Measurements from ENCODE around the gene F3.

The F3 gene

DNA sequence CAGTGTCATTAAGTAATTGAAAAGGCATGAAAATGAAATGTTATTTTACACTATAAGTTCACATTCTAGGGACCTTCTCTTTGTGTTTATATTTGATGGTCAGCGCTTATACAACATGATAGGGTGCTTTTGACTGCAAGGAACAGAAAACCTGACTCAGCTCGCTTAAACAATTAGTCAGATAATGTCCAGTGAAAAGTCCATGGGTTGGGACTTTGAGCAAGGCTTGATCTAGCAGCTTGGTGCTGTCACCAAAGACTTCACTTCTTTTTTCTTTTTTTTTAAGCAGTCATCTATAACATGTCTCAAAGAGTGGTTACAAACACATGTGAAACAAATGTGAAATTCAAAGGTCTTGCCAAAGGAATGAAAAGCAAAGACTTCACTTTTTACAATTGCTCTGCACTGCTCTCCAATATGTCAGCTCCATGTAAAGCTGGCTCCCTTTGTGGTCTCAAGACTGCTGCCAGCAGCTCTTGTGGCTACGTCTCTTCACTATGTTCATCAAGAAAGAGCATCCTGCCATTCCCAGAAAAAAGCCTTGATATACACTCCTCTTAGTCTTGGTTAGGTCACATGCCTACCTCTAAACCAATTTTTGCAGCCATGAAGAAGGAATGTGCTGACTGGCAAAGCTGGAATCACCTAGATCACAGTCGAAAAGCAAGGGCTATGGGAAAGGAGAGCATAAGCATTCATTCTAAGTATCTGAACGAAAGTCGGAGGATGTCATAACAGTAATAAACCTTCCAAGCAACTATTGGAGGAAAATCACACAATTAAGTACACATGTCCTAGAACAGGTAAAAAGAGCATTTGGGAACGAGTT lies 15.2 kb downstream of the F3 start:
- DNase-seq, result no peak

DNA sequence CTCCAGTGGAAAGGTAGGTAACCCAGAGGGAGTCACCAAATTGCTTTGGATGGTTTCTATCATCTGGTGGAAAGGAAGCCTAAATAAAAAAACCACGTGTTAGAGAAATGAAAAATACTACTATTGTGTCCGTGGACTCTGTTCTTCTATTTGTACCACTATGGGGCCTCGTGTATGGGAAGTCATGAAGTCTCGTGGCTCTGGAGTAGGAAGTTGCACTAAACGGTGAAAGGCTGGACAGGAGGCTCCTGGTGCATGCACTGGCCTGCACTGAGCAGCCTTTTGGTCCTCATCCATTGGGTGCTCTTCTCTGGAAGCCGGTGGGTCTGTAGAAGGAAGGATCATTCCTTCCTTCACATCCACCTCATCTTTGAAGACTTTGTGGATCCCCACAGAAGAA lies 17.0 kb downstream of the F3 start:
- DNase-seq, result no peak

DNA sequence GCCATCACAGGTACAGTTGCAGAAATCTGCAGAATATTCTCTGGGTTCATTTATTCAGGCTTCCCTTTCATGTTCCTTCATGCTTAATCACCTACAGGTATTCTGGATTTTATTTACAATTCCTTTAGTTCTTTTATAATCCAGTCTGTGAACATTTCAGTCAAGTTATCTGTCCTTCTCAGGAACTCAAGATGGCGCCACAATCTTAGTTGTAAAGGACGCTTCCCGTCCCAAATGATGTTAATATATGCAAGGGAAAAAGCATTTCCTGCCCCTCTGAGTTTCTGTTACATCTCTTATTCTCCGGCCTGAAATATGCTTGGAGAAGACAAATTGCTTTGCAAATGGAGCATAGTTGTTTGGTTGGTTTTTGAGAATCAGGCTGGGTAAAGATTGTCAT lies 19.3 kb downstream of the F3 start:
- DNase-seq, result peak; percentile 66

DNA sequence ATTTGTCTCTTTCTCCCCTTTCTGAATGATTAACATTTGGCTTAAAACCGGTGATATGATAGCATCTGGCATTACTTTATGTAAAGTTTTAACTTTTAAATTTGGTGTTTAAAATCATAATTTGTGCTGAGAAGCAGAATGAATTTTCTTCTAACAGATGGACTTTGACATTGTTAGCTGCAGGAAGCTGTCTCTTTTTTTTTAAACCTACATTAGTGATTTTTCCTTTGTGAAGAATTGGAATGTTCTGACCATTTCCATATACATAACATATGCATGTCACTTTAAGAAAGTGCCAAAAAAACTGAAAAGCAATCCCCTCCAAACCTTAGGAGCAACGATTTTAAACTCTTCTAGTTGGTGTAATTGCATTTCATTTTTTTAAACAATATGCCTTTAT lies 22.2 kb downstream of the F3 start:
- DNase-seq, result no peak

DNA sequence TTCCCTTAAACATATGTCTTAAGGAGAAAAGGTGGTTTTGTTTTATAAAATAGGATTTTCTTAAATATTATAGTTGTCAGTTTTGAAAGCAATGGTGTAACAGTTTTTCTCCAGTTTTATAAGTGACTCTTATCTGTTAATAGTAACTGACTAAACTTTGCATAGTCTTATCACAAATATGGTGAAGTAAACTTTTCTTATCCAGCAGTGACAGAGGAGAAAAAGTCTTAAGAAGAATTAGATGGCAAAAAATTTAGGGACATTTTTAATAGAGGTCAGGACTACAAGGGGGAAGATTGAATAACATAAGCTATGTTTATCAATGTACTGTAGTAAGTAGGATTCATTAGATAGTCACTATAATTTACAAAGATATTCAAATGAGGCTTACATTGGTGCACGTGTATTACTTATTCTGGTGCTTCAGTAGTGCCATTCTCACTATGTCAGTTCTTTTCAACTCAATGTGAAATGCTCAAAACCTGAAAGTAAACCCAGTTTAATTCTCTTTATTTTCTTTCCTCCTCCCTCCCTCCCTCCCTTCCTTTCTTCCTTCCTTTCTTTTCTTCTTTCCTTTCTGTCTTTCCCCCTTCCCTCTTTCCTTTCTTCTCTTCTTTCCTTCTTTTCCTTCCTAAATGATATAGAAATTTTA lies 26.1 kb downstream of the F3 start:
- DNase-seq, result no peak

DNA sequence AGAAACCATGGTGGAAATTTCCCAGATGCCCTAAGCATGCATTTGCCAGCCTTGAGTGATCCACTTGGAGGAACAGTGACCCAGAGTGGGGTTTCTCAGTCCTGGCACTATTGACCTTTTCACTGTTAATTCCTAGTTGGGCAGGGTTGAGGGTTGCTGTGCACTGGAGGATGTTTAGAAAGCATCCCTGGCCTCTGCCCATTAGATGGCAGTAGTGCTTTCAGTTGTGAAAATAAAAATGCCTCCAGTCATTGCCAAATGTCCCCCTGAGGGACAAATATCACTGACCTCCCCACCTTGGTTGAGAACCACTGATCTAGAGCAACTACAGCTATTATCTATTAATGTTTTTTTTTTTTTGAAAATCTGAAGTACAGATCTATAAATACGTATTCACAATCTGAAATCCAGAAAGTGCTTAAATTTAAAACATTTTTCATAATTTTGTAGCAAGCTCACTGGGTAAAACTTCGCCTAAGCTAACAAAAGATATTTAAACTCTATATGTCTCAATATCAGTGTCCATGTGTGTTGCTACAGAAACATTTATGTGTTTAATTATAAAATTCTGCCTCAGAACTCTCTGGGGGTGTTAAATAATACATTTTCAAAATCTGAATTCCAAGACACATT lies 27.3 kb downstream of the F3 start:
- no peak for DNase-seq

DNA sequence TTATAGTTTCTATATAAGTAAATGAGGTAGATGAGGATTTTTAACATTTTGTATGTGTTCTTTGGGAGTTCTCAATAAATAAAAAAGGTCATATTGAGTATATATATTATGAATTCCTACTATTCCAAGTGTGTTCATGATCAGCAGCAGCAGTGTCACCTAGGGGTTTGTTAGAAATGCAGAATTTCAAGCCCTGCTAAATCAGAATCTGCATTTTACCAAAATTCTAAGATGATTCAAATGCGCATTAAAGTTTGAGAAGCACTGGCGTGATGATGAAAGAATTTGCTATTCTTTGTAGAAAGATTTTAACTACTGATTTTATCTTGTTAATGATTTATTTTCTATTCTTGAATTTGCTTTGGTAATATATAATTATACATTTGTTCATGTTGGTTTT lies 28.7 kb downstream of the F3 start:
- DNase-seq, result no peak

DNA sequence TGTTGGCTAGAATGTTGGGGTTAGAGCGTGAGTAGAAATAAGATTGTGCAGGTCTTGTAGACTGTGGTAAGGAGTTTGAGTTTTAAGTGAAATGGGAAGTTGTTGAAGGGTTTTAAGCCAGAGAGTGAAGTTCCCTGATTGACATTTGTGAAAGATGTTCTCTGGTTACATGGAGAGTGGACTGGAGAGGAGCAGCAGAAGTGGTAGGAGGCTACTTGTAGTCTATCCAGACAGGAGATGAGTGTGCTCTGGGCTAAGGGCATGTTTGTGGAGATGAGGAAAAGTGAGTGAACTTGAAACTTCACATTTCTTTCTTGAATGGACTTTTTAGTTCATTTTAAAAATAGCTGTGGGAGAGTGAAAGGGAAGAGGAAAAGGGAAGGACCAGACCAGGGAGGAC lies 37.0 kb downstream of the F3 start:
- DNase-seq, result no peak

DNA sequence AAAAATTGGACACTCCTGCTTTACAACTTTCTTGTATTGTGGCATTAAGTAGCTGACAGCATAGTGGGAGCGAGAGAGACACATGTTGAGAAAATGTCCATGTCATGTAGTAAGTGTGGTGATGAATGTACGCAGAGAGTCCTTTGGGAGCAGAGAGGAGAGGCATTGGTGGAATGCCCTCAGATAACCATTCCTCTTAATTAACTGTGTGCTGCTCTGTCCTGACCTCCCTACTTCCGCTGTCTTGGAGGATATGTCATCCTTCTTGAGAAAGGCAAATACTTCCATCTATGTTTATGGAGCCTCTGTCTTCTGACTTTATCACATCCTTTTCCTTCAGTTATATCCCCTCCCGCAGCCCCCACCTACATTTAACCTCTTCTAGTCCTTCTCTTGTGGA lies 38.4 kb downstream of the F3 start:
- DNase-seq, result no peak

DNA sequence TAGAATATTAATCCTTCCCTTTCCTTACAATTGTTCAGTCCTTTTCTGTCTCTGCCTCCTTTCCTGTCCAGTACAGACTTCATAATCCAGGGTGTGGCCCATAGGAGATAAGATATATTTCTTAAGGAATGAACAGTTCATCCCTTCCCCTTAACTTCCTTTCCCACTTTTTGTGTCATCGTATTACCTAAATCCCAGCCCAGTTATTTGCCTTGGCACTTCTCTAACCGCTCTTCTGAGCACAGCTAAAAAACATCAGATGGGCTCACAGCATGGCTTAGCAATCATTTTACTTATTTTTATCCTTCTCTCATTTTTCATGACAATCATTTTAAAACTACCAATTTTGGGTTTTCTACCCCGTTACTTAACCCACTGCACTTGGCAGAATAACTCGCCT lies 39.6 kb downstream of the F3 start:
- no peak for DNase-seq

DNA sequence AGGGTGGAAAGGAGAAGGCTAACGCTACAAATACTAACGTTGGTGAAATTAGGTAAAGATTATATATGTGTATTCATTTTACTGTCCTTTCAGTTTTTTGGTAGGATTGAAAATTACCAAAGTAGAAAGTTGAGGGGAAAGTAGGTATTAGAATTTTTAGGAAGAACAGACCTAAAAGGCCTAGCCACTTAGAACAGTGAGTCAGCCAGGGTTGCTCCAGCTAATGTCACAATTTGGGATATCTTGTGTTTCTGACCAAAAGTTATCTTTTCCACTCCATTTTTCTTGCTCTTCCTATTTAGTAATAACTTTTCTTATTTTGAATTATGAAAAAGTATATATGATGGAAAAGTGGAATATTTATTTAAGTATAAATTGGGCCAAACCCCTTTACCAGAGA lies 40.1 kb downstream of the F3 start:
- no peak for DNase-seq

DNA sequence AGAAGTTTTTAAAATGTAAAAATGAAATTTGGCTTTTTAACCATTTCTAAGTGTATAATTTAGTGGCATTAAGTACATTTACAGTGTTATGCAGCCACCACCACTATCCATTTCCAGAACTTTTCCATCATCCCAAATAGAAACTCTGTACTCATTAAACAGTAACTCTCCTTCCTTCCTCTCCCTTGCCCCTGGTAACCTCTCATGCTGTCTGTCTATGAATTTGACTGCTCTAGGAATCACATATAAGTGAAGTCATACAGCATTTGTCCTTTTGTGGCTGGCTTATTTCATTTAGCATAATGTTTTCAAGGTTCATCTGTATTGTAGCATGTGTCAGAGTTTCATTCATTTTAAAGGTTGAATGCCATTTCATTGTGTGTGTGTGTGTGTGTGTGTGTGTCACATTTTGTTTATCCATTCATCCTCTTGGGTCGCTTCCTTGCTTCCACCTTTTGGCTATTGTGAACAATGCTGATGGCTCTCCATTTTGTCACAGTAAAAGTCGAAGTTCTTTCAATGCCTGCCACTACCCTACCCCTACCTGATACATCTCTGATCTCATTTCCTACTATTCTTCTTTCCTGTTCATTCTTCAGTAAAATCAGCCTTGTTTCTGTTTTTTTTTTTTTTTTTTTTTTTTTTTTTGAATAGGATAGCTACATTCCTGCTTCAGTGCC lies 45.3 kb downstream of the F3 start:
- DNase-seq, result no peak

DNA sequence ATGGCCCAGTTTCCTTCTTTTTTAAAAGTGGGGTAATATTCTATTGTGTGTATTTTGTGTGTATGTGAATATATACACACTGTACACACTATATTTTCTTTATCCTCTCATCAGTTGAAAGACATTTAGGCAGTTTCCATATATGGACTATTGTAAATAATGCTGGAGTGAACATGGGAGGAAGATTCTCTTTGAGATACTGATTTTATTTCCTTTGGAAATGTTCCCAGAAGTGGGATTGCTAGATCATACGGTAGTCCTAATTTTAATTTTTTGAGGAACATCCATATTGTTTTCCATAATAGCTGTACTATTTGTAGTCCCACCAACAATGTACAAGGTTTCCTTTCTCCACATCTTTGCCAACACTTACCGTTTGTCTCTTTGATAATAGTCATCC lies 51.0 kb downstream of the F3 start:
- DNase-seq, result peak; percentile 3

DNA sequence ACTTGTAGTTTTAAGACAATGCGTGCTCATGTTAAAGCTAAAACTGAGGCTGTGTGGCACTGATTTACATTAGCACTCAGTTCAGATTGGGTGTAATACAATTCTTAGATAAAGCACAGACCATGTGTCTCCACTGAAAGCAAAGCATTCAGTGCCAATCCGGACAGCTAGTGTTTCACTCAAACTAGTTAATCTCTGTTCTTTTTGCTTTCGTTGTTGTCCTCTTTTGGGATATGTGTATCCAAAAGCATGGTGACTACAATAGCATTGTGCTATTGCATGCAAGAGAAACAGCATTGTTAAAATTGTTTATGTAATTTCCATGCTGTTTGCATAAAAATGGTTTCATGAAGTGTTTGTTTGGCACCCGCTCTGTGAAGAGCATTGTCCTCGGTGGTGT lies 54.6 kb downstream of the F3 start:
- no peak for DNase-seq

DNA sequence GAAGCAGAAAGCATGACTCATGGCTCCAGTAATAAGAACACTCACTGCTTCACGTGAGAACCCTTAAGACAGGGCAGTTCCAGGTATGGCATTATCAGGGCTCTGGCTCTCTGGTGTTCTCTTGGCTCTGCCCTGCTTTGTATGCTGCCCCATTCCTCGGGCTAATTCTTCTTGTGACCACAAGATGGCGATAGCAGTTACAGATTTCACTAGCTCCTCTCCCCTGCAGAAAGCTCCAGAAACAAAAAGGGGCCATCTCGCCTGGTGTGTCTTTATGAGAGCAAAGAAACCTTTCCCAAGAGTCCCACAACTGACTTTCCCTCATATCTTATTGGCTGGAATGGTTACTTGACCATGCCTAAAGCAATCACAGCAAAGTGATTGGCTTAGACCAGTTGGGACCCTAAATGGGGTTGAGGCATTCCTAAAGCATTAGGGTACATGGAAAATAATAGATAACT lies 60.1 kb downstream of the F3 start:
- peak; percentile 73 for DNase-seq

DNA sequence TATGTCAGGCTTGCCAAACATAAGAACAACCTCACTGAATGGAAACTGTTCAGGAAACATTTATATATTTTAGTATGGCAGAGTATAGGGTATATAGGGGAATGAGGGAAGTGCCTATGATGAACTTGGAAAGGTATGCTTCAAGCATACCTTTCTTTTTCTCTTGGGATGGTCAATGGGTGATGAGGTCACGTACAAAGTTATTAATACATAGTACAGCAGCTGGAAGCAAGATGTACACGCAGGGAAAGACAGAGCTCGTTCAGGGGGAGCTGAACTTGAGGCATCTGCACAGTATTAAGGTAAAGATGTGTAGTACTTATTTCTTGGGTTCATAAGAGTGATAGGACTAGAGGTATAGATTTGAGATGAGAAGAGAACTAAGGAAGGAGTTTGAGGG lies 61.9 kb downstream of the F3 start:
- no peak for DNase-seq
